ENCODE data around the gene GDAP2. TPM values are rescaled to one million over a fixed set of nuclear protein-coding genes. Genes with fewer than 3 reads are reported as not detected.

Gene GDAP2
- total RNA-seq, 1 experiment from 2014 or later, result 23.5 TPM

- CTCF ChIA-PET, result no interaction called here
- no TSS peak for BruUV-seq (replicated peaks)
- TF ChIP-seq, protein P1, sequence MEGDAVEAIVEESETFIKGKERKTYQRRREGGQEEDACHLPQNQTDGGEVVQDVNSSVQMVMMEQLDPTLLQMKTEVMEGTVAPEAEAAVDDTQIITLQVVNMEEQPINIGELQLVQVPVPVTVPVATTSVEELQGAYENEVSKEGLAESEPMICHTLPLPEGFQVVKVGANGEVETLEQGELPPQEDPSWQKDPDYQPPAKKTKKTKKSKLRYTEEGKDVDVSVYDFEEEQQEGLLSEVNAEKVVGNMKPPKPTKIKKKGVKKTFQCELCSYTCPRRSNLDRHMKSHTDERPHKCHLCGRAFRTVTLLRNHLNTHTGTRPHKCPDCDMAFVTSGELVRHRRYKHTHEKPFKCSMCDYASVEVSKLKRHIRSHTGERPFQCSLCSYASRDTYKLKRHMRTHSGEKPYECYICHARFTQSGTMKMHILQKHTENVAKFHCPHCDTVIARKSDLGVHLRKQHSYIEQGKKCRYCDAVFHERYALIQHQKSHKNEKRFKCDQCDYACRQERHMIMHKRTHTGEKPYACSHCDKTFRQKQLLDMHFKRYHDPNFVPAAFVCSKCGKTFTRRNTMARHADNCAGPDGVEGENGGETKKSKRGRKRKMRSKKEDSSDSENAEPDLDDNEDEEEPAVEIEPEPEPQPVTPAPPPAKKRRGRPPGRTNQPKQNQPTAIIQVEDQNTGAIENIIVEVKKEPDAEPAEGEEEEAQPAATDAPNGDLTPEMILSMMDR (conservative IDR thresholded peaks at IDR 0.05; ENCODE audit: low read depth, low read length), result no peak
- DNase-seq (ENCODE audit: low spot score), result no peak
- intact Hi-C loops (cut with micrococcal nuclease; ENCODE audit: unreplicated experiment), result no loop called here
- Histone ChIP-seq H3K4me1 (ENCODE audit: insufficient read depth, low read length, poor library complexity, severe bottlenecking) (no peaks in the 10 kb centered on the region), H3K27me3 (replicated peaks; ENCODE audit: insufficient read depth, low read depth, low read length, poor library complexity) (no peaks in the 10 kb centered on the region), H3K4me3 (ENCODE audit: low read depth, low read length, poor library complexity, severe bottlenecking) (no peak overlapping the region), H3K27ac (ENCODE audit: low read depth, low read length, poor library complexity, severe bottlenecking) (no peak overlapping the region), H3K36me3 (ENCODE audit: insufficient read depth, low read length, poor library complexity, severe bottlenecking) (no peaks in the 10 kb centered on the region), H3K9me3 (ENCODE audit: low read depth, low read length, poor library complexity, severe bottlenecking) (no peaks in the 10 kb centered on the region)
- POLR2A ChIA-PET (ENCODE audit: low non-redundant PET), result no interaction called here
Observed at GRCh38 chr1:117826119-117826518, 103.3 kb downstream of the GDAP2 start.

GRCh38 chr1:117825414-117825813 lies 104.0 kb downstream of the GDAP2 start:
- TF ChIP-seq, protein P1 (conservative IDR thresholded peaks at IDR 0.05; ENCODE audit: low read depth, low read length), result no peak
- TF ChIP-seq EZH2 (IDR thresholded peaks at IDR 0.05; ENCODE audit: borderline replicate concordance, low read depth, low read length, poor library complexity, severe bottlenecking), result no peak
- ChIA-PET POLR2A (ENCODE audit: low non-redundant PET) (no interaction called here), CTCF (no interaction called here)
- no peaks in the 10 kb centered on the region for H3K27me3 ChIP-seq (replicated peaks; ENCODE audit: insufficient read depth, low read depth, low read length, poor library complexity)
- intact Hi-C loops (cut with micrococcal nuclease; ENCODE audit: unreplicated experiment), result no loop called here
- H3K36me3 ChIP-seq (ENCODE audit: insufficient read depth, low read length, poor library complexity, severe bottlenecking), result no peaks in the 10 kb centered on the region
- H3K27ac ChIP-seq (ENCODE audit: low read depth, low read length, poor library complexity, severe bottlenecking), result no peak overlapping the region
- no peak for DNase-seq (ENCODE audit: low spot score)
- H3K4me3 ChIP-seq (ENCODE audit: low read depth, low read length, poor library complexity, severe bottlenecking), result no peak overlapping the region
- BruUV-seq (replicated peaks), result no TSS peak
- H3K4me1 ChIP-seq (ENCODE audit: insufficient read depth, low read length, poor library complexity, severe bottlenecking), result no peaks in the 10 kb centered on the region
- H3K9me3 ChIP-seq (ENCODE audit: low read depth, low read length, poor library complexity, severe bottlenecking), result no peaks in the 10 kb centered on the region

DNA sequence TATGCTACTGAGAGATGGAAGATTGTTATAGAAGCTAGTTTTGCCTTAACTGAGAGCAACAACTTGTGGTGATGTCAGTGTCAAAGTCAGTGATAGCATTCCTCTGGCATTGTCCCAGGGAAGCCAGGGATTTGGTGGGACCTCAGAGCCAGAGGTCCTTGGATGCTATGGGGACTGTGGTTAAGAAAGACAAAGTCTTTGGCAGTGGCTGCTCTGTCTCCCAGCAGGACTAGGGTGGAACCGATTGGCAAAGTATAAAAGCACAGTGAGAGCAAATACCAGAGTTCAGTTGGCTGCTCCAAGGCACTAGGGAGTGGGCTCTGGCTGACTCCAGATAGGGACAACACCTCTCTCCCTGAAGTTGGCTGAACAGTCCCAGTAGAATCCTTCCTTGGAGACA lies 104.8 kb downstream of the GDAP2 start:
- DNase-seq (ENCODE audit: low spot score), result no peak
- no peaks in the 10 kb centered on the region for H3K27me3 ChIP-seq (replicated peaks; ENCODE audit: insufficient read depth, low read depth, low read length, poor library complexity)
- TF ChIP-seq EZH2 (IDR thresholded peaks at IDR 0.05; ENCODE audit: borderline replicate concordance, low read depth, low read length, poor library complexity, severe bottlenecking), result no peak
- TF ChIP-seq, protein P1 (conservative IDR thresholded peaks at IDR 0.05; ENCODE audit: low read depth, low read length), result no peak
- H3K9me3 ChIP-seq (ENCODE audit: low read depth, low read length, poor library complexity, severe bottlenecking), result no peaks in the 10 kb centered on the region
- no peaks in the 10 kb centered on the region for H3K36me3 ChIP-seq (ENCODE audit: insufficient read depth, low read length, poor library complexity, severe bottlenecking)
- H3K27ac ChIP-seq (ENCODE audit: low read depth, low read length, poor library complexity, severe bottlenecking), result no peak overlapping the region
- intact Hi-C loops (cut with micrococcal nuclease; ENCODE audit: unreplicated experiment), result no loop called here
- ChIA-PET CTCF (no interaction called here), POLR2A (ENCODE audit: low non-redundant PET) (no interaction called here)
- BruUV-seq (replicated peaks), result no TSS peak
- no peaks in the 10 kb centered on the region for H3K4me1 ChIP-seq (ENCODE audit: insufficient read depth, low read length, poor library complexity, severe bottlenecking)
- no peak overlapping the region for H3K4me3 ChIP-seq (ENCODE audit: low read depth, low read length, poor library complexity, severe bottlenecking)
